ENCODE measurements around the gene NKAIN1. TPM values are rescaled to one million over a fixed set of nuclear protein-coding genes. Genes with fewer than 3 reads are reported as not detected.

NKAIN1 gene
- total RNA-seq, 4 donors from 2014 or later = 1.4 to 4.6 (median 4.0) TPM

DNA sequence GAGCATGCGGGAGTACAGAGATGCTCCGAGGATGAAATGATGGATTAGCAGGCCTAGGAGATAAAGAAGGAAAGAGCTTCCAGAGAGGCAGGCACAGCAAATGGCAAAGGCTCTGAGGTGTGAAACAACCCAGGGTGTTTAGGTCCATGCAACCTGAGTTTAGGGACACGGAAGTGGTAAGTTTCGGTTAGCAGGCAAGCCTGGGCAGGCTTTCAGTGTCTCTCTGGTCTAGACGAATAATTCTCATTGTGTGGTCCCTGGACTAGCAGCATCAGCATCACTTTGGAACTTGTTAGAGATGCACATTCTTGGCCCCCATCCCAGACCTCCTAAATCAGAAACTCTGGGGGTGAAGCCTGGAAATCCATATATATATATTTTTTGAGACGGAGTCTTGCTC is 18.6 kb downstream of the NKAIN1 start:
- in situ Hi-C loops (cut with MboI; ENCODE audit: low sequenced_read_pairs in 4 of 4) = no loop called here
- no peak overlapping the region for H3K27ac ChIP-seq

DNA sequence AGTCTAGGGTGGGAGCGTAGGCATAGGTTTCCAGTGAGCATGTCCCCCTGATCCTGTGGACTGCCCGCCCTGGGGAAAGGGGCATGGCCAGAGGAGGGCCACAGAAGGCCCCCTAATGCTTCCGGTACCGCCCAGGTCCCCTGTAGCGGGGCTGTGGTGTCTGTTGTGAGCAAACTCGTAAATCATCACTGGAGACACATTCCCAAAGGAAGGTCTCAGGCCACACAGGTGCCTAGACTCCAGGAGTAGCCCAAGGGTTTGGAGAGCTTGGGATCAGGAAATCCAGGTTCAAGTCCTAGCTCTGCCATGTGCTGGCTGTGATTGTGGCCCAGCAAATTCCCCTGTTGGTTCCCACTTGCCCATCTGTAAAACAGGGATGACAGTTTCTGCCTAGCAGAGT is 20.2 kb downstream of the NKAIN1 start:
- ATAC-seq (no peak), DNase-seq (no peak)
- Histone ChIP-seq H3K4me1 (peaks cover 7 to 11% of the 10 kb centered on the region in 2 donors), H3K36me3 (no peaks in the 10 kb centered on the region), H3K4me3 (no peak overlapping the region), H3K27me3 (no peaks in the 10 kb centered on the region), H3K9me3 (no peaks in the 10 kb centered on the region), H3K27ac (no peak overlapping the region)
- in situ Hi-C loops (cut with MboI; ENCODE audit: low sequenced_read_pairs in 4 of 4) = no loop called here
- TF ChIP-seq, protein P1, sequence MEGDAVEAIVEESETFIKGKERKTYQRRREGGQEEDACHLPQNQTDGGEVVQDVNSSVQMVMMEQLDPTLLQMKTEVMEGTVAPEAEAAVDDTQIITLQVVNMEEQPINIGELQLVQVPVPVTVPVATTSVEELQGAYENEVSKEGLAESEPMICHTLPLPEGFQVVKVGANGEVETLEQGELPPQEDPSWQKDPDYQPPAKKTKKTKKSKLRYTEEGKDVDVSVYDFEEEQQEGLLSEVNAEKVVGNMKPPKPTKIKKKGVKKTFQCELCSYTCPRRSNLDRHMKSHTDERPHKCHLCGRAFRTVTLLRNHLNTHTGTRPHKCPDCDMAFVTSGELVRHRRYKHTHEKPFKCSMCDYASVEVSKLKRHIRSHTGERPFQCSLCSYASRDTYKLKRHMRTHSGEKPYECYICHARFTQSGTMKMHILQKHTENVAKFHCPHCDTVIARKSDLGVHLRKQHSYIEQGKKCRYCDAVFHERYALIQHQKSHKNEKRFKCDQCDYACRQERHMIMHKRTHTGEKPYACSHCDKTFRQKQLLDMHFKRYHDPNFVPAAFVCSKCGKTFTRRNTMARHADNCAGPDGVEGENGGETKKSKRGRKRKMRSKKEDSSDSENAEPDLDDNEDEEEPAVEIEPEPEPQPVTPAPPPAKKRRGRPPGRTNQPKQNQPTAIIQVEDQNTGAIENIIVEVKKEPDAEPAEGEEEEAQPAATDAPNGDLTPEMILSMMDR (IDR thresholded peaks at IDR 0.05 in 4 of 5, conservative IDR thresholded peaks at IDR 0.05 in 1 of 5) = no peak
- no peak for TF ChIP-seq POLR2A (IDR thresholded peaks at IDR 0.05)
- intact Hi-C loops (cut with DNase I; ENCODE audit: low total_unique reads) = no loop called here

More for the DNA sequence above, 18.6 kb downstream of the NKAIN1 start:
- no peak for DNase-seq
- Histone ChIP-seq H3K36me3 (no peaks in the 10 kb centered on the region), H3K27me3 (no peaks in the 10 kb centered on the region), H3K4me3 (no peak overlapping the region), H3K4me1 (peaks cover 3 to 4% of the 10 kb centered on the region in 2 donors), H3K9me3 (no peaks in the 10 kb centered on the region)
- no peak for ATAC-seq
- intact Hi-C loops (cut with DNase I; ENCODE audit: low total_unique reads) = no loop called here
- no peak for TF ChIP-seq POLR2A (IDR thresholded peaks at IDR 0.05)
- TF ChIP-seq, protein P1 (IDR thresholded peaks at IDR 0.05 in 4 of 5, conservative IDR thresholded peaks at IDR 0.05 in 1 of 5) = no peak

DNA sequence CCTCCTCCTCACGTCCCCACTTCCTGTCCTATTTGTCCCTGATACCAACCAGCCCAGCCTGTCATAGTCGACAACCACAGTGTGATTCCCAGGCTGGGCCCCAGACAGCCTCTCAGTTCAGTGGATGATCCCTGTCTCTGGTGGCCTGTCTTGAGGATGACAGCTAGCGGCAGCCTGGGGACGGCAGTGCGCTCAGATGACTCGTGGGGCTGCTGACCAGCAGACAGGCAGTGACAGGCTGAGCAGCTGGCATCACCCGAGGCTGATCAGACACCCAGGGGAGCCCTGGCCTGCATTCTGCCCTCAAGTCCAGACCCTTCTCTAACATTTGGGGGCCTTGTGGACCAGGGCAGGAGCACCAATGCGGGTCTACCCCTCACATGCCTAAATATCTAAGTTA is 21.0 kb downstream of the NKAIN1 start:
- H3K27ac ChIP-seq = no peak overlapping the region
- in situ Hi-C loops (cut with MboI; ENCODE audit: low sequenced_read_pairs in 4 of 4) = no loop called here
- no peaks in the 10 kb centered on the region for H3K36me3 ChIP-seq
- no peaks in the 10 kb centered on the region for H3K9me3 ChIP-seq
- intact Hi-C loops (cut with DNase I; ENCODE audit: low total_unique reads) = no loop called here
- H3K4me1 ChIP-seq = peaks cover 7 to 11% of the 10 kb centered on the region in 2 donors
- no peak for TF ChIP-seq POLR2A (IDR thresholded peaks at IDR 0.05)
- TF ChIP-seq, protein P1 (IDR thresholded peaks at IDR 0.05 in 4 of 5, conservative IDR thresholded peaks at IDR 0.05 in 1 of 5) = no peak
- ATAC-seq = no peak
- no peak overlapping the region for H3K4me3 ChIP-seq
- no peak for DNase-seq
- no peaks in the 10 kb centered on the region for H3K27me3 ChIP-seq

DNA sequence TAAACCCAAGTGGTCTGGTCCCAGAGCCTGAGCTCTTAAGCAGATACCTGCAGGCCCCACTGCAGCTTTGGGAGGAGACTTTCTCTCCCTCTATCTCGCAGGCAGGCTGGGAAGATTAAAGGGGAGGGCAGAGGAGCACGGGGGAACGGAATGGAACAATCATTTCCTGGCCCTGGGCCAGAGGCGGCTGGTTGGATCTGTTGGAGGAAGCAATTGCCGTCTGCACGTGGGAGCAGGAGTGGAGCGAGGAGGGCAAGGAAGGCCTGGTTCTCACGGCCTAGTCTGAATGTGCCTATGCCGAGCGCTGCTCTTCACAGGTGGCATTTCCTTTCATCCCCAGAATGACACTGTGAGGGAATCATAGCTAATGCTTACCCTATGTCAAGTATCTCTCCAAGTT is 23.7 kb downstream of the NKAIN1 start:
- Histone ChIP-seq H3K27me3 (no peaks in the 10 kb centered on the region), H3K9me3 (no peaks in the 10 kb centered on the region), H3K36me3 (no peaks in the 10 kb centered on the region), H3K27ac (no peak overlapping the region), H3K4me1 (peaks cover 7 to 11% of the 10 kb centered on the region in 2 donors), H3K4me3 (no peak overlapping the region)
- intact Hi-C loops (cut with DNase I; ENCODE audit: low total_unique reads) (no loop called here), in situ Hi-C loops (cut with MboI; ENCODE audit: low sequenced_read_pairs in 4 of 4) (no loop called here)
- DNase-seq (no peak), ATAC-seq (no peak)
- TF ChIP-seq, protein P1 (IDR thresholded peaks at IDR 0.05 in 4 of 5, conservative IDR thresholded peaks at IDR 0.05 in 1 of 5) = no peak
- TF ChIP-seq POLR2A (IDR thresholded peaks at IDR 0.05) = no peak

DNA sequence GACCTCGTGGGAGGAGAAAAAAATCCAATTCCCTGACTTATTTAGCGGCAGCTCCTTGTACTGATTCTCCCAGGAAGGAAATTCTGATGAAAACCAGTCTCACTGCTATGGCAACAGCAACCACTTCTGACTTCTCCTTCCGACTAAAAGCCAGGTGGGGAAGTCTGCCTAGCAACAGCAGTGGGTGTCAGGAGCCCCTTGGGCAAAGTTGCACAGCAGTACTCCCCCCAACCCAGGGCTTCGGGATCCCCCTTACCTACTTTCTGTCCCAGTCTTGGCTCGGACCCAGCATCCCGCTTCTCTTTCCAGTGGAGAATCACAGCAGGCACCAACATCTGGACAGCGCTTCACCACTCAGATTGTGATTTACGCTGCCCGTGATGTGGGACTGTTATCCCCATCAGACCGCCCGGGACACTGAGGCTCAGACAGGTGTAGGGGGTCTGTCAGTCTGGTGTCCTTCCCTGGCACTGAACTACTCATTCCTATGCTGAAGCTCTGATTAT is 24.6 kb downstream of the NKAIN1 start:
- Histone ChIP-seq H3K36me3 (no peaks in the 10 kb centered on the region), H3K4me1 (peaks cover 7 to 11% of the 10 kb centered on the region in 2 donors), H3K9me3 (no peaks in the 10 kb centered on the region), H3K4me3 (no peak overlapping the region), H3K27ac (no peak overlapping the region), H3K27me3 (no peaks in the 10 kb centered on the region)
- intact Hi-C loops (cut with DNase I; ENCODE audit: low total_unique reads) (no loop called here), in situ Hi-C loops (cut with MboI; ENCODE audit: low sequenced_read_pairs in 4 of 4) (no loop called here)
- TF ChIP-seq, protein P1 (IDR thresholded peaks at IDR 0.05 in 4 of 5, conservative IDR thresholded peaks at IDR 0.05 in 1 of 5) = no peak
- TF ChIP-seq POLR2A (IDR thresholded peaks at IDR 0.05) = no peak
- ATAC-seq (no peak), DNase-seq (no peak)

Data from gastrocnemius medialis (tissue), 4 donors.